NCI-H446 treated with DMSO at 0.1 percent for 48 hours (cell line): Measurements from ENCODE around the gene LASP1NB.
"Not testable (repeated sequence)": the region's sequence is repeated elsewhere in the genome, so short reads cannot be mapped to it uniquely, and the experiment has no call there.

Source experiments
- DNase-seq: peaks from one replicate; lab custom pipeline; 2025; lab: John Stamatoyannopoulos, UW

The LASP1NB gene

DNA sequence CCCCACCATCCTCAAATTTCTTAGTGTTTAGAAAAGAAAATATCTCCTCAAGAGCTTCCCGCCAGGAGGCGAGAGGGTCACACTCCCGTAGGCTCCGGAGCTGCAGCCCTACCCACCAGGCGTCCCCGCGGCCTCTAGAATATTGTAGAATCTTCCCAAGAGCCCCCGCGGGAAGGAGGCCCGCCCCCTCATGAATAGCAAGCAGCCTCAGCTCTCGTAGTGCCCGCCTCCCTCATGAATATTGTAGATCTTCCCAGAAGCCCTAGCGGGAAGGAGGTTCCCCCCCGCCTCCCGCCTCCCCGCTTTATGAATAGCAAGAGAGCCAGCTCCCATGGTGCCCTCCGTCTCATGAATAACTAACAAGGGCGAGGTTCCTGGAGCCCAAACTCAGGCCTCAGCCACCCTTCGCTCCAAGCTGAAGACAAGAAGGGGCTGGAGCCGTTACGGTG is 41.9 kb downstream of the LASP1NB start, which contains the start of gene FBXO47:
Gene FBXO47, minus strand, starts transcription at position 114 of the 449 bp plus-strand sequence. CDS start 4,378 bp downstream, outside the sequence.
- no peak for DNase-seq

DNA sequence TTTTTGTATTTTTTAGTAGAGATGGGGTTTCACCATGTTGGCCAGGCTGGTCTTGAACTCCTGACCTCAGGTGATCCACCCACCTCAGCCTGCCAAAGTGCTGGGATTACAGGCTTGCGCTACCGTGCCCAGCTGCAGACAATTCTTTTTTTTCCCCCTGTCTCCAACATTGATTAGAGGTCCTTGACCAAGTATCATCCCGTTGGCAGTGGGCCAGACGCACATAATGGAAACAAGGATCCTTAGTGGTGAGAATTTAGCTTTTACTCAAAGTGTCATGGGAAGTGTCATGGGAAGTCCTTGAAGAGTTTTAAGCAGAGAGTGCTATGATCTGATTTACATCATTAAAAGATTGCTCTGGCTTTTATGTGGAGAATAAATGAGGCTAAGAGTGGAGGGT is 43.9 kb downstream of the LASP1NB start:
- no peak for DNase-seq

- no peak for DNase-seq
Observed at GRCh38 chr17:38970128-38970527, 44.7 kb downstream of the LASP1NB start.

- DNase-seq: no peak
Observed at GRCh38 chr17:38970804-38971203, 45.4 kb downstream of the LASP1NB start.

- DNase-seq: not testable (repeated sequence)
Observed at GRCh38 chr17:38976187-38976551, 50.8 kb downstream of the LASP1NB start.

GRCh38 chr17:38978180-38978579 is 52.8 kb downstream of the LASP1NB start:
- DNase-seq: no peak
